Thymus (tissue), 11 donors: Measurements from ENCODE around the gene MMP28. TPM values are rescaled to one million over a fixed set of nuclear protein-coding genes. Genes with fewer than 3 reads are reported as not detected.

ENCODE experiments used
- DNase-seq, 9 donors: peaks; one replicate each; pipeline ENCODE4 v3.0.0-alpha.2; 2013; ENCODE audit warnings: low spot score in 9 of 9, low read depth in 6 of 9, missing footprints in 1 of 9
- H3K27ac ChIP-seq, 2 donors: one replicate each; pipeline ENCODE4 v1.5.1; 2013; ENCODE audit warnings: control low read depth in 1 of 2, low read depth in 1 of 2, low read length in 1 of 2, mild to moderate bottlenecking in 1 of 2, moderate library complexity in 1 of 2
- H3K27me3 ChIP-seq, 2 donors: one replicate each; pipeline ENCODE4 v1.5.1; 2013; ENCODE audit warnings: low read length in 1 of 2; ENCODE audit not compliant: control insufficient read depth in 2 of 2, insufficient read depth in 1 of 2
- H3K36me3 ChIP-seq, 2 donors: one replicate each; pipeline ENCODE4 v1.5.1; 2013; ENCODE audit warnings: low read length in 1 of 2, mild to moderate bottlenecking in 1 of 2, moderate library complexity in 1 of 2; ENCODE audit not compliant: control insufficient read depth in 2 of 2, insufficient read depth in 2 of 2
- H3K4me1 ChIP-seq, 2 donors: one replicate each; pipeline ENCODE4 v1.5.1; 2013; ENCODE audit warnings: low read length in 2 of 2; ENCODE audit not compliant: control insufficient read depth in 2 of 2, insufficient read depth in 2 of 2
- H3K4me3 ChIP-seq, 2 donors: one replicate each; pipeline ENCODE4 v1.5.1; 2013; ENCODE audit warnings: low read length in 2 of 2, control low read depth in 1 of 2, mild to moderate bottlenecking in 1 of 2
- H3K9me3 ChIP-seq, 2 donors: one replicate each; pipeline ENCODE4 v1.5.1; 2013; ENCODE audit warnings: low read length in 1 of 2, mild to moderate bottlenecking in 1 of 2; ENCODE audit not compliant: control insufficient read depth in 2 of 2, insufficient read depth in 1 of 2
- WGBS: extraction: QIAGEN DNeasy Blood & Tissue Kit; methylation state at CpG from one replicate; pipeline ENCODE4 v1.1.7; 2013; 5-methylcytosine and 5-hydroxymethylcytosine counted together
- polyA plus RNA-seq: library from polyadenylated mRNA; stranded (reverse); fragments of 200-250 nt; gene quantifications from one replicate; pipeline ENCODE4 v1.2.3, GENCODE V29; 2013
- total RNA-seq: library from RNA; stranded (reverse); fragments of 120-200 nt; gene quantifications from one replicate; pipeline ENCODE4 v1.2.4, GENCODE V29; 2013
- donor health status: healthy.

MMP28 gene
- total and polyA plus RNA-seq, 2 donors: 1.1 to 4.7 TPM

DNA sequence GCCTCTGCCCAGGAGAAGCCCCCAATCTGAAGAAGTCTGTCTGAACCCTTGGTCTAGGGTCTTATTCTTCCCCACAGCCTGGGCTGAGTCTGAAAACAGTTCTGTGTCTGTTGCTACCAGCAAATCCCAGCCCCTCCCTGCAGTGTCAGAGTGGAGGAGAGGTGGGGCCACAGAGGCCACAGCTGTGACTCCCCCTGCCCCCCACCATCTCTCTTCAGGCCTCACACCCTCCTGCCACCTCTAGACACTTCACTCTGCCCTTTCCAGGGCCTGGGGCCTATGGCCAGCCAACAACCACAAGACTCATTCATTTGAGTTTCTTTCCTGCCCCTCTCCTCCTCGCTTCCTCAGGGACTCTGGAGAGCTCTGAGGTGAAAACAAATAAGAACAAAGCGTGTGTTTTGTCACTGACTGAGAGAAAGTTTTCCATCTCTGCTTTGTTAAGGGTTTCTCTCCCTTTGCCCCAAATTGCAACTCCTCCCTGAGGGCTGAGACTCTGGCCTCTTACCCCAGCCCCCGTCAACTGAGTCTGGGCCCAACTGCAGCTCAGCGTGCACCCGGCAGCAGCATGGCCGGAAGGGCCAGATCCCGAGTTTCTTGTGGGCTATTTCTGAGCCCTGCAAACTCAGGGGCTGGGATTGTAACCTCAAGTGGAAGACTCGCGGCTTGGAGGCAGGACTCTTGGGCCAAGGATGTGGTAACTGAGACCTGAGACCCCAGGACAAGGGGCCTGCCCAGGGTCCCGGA is 21.6 kb downstream of the MMP28 start:
- peak overlapping the region in 1 of 2 donors; percentile 31 for H3K27ac ChIP-seq
- H3K4me1 ChIP-seq: peaks cover 9 to 20% of the 10 kb centered on the region in 2 donors
- DNase-seq: peak in 1 of 9 donors; percentile 29
- peaks cover 0 to 1% of the 10 kb centered on the region in 2 donors for H3K9me3 ChIP-seq
- H3K36me3 ChIP-seq: no peaks in the 10 kb centered on the region
- WGBS: 87% methylated on average over 10 of the region's 10 CpGs
- H3K4me3 ChIP-seq: no peak overlapping the region
- H3K27me3 ChIP-seq: peaks cover 0 to 2% of the 10 kb centered on the region in 2 donors

DNA sequence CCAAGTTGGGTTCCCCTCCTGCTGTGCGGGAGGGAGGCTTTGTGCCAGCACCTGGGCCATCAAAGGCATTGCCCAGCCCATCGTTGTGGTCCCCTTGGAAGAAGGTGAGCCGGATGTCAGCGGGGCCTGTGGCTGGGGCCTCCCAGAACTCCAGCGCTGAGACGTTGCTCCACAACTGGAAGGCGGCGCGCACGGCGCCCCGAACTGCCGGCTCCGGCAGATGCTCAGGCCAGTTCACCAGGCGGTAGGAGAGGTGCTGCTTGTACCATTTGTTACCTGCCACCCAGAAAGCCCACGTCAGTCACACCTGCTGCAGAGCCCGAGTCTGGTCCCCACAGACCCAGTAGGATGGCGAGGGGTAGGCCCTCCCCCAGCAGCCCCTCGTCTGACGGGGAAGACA is 22.3 kb downstream of the MMP28 start:
- Histone ChIP-seq H3K4me3 (no peak overlapping the region), H3K27me3 (peaks cover 0 to 2% of the 10 kb centered on the region in 2 donors), H3K9me3 (peaks cover 0 to 1% of the 10 kb centered on the region in 2 donors), H3K36me3 (no peaks in the 10 kb centered on the region), H3K27ac (no peak overlapping the region), H3K4me1 (peaks cover 9 to 20% of the 10 kb centered on the region in 2 donors)
- DNase-seq: no peak
- WGBS: 44% methylated on average over 20 of the region's 20 CpGs

DNA sequence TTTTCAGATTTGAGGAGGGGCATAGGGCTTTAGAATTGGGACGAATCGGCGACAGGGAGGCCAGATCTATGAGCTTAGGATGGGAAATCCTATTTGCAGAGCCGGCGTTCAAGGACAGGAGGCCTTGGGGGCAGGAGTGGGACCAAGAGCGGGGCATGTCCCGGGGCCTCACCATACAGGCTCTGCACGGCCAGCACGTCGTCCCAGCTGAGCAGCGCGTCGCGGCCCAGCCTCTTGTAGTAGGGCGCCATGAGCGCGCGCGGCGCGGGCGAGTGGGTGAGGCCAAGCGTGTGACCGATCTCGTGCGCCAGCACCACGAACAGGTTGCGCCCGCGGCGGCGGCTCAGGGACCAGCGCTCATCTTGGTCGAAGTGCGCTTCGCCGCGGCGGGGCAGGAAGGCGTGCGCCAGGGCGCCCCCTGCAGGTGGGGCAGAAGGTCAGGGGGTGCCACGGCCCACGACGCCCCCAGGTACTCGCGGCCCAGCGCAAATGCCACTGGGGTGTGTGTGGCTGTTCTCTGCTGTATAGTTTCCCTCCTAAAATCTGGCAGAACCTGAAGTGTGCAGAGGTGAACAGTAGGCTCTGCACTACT is 25.4 kb downstream of the MMP28 start:
- Histone ChIP-seq H3K4me3 (no peak overlapping the region), H3K9me3 (peaks cover 0 to 1% of the 10 kb centered on the region in 2 donors), H3K27ac (no peak overlapping the region), H3K27me3 (peaks cover 0 to 4% of the 10 kb centered on the region in 2 donors), H3K4me1 (peaks cover 13 to 24% of the 10 kb centered on the region in 2 donors), H3K36me3 (no peaks in the 10 kb centered on the region)
- WGBS: 99% methylated on average over 48 of the region's 48 CpGs
- no peak for DNase-seq

DNA sequence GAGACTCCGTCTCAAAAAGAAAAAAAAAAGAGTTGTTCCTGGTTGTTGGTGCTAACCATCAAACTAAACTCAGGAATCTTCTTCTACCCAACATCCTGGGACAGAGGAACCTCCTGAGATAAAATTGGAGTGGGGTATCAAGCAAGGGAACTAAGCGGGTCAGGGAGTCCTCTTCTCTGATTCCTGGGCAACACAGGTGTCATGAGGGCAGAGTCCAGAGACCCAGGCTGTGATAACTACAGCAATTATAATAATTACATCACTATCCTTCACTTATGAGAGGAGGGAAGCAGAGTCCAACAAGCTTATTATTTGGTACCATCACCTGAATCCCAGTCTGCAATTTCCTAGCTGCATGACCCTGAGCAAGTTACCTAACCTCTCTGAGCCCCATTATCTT is 26.6 kb downstream of the MMP28 start:
- WGBS: 94% methylated on average over 2 of the region's 2 CpGs
- Histone ChIP-seq H3K27me3 (peaks cover 0 to 4% of the 10 kb centered on the region in 2 donors), H3K4me3 (no peak overlapping the region), H3K9me3 (peaks cover 0 to 1% of the 10 kb centered on the region in 2 donors), H3K36me3 (no peaks in the 10 kb centered on the region), H3K4me1 (peaks cover 17 to 26% of the 10 kb centered on the region in 2 donors), H3K27ac (no peak overlapping the region)
- no peak for DNase-seq

DNA sequence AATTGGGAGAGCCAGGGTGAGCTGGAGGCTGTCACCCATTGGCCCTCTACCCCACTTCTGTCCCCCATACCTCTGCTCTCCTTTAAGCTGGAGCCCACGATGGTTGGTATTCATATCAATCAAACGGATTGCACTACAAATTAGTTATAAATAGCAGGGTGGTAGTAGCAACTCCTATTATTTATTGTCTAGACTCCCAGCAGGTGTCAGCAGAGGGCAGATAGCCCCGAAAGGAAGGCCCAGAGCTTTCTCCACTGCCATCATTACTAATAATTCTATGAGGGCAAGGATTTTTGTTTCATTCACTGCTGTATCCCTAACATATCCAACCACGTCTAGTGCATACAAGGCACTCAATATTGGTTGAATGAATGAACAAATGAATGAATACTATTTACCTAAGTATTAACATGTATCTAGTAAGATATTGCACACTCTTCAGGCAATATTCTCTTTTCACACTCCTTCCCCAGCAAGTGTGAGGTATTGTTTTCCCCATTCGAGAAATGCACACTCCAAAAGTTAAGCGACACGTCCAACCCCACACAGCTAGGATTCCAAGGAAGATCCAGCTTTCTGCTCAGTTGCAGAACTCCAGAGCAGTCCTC is 28.4 kb downstream of the MMP28 start:
- H3K4me1 ChIP-seq: peaks cover 8 to 13% of the 10 kb centered on the region in 2 donors
- WGBS: 60% methylated on average over 7 of the region's 7 CpGs
- peaks cover 0 to 1% of the 10 kb centered on the region in 2 donors for H3K9me3 ChIP-seq
- H3K27ac ChIP-seq: no peak overlapping the region
- DNase-seq: peak in 1 of 9 donors; percentile 34
- no peaks in the 10 kb centered on the region for H3K36me3 ChIP-seq
- peaks cover 0 to 2% of the 10 kb centered on the region in 2 donors for H3K27me3 ChIP-seq
- H3K4me3 ChIP-seq: no peak overlapping the region

DNA sequence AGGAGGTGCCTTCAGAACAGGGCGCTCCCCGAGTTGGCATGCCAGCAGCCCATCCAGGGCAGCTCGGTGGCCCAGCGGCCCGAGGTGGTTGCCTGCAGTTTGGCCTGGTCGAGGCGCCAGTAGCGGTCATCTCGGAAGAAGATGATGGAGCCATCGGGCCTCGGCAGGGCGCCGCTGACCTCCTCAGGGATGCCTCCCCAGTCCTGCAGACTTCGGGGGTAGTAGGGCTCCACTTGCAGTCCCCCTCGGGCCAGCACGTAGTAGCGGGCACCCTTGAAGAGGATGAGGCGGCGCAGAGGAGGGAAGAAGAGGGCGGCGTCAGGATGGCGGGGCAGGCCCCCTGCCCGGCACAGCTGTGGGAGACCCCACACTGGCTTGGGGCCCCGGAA is 29.0 kb downstream of the MMP28 start:
- Histone ChIP-seq H3K27ac (no peak overlapping the region), H3K36me3 (no peaks in the 10 kb centered on the region), H3K4me1 (peaks cover 8 to 13% of the 10 kb centered on the region in 2 donors), H3K9me3 (peaks cover 0 to 1% of the 10 kb centered on the region in 2 donors), H3K4me3 (no peak overlapping the region), H3K27me3 (peaks cover 0 to 2% of the 10 kb centered on the region in 2 donors)
- no peak for DNase-seq
- WGBS: 98% methylated on average over 24 of the region's 24 CpGs

DNA sequence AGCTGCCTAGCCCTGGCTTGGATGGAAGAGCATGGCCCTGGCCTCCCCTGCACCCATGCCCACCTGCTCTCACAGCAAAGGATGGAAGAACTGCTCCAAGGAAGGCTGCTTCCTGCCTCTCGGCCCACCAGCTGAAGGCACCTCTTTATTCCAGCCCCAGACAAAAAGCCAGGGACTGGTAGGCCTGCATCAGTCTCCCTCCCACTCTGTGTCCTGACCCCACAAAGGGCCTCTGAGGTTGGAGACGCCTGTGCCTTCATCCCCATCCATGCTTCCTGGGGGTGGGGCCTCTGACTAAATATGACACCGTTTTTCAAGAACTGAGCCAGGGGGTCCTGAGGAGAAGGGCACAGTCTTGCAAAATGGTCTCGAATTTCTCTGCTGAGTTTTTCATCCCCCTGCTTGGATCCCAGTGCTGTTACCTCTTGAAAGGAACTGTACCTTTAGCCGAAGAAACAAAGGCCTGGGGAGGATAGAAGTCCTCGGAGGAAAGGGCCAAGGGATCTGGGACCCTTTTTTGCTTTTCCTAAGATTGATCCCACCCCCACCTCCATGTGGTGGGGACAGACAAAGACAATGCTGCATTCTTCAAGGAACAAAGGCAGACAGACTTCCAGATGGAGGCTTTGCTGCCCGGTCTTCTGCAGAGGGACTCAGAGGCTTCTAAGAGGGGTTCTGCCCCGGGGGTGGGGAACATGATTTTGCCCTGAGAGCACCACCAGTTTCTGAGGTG is 29.5 kb downstream of the MMP28 start:
- WGBS: 89% methylated on average over 8 of the region's 8 CpGs
- DNase-seq: no peak
- peaks cover 0 to 2% of the 10 kb centered on the region in 2 donors for H3K27me3 ChIP-seq
- no peak overlapping the region for H3K4me3 ChIP-seq
- H3K27ac ChIP-seq: no peak overlapping the region
- no peaks in the 10 kb centered on the region for H3K36me3 ChIP-seq
- H3K4me1 ChIP-seq: peaks cover 8 to 13% of the 10 kb centered on the region in 2 donors
- H3K9me3 ChIP-seq: peaks cover 0 to 1% of the 10 kb centered on the region in 2 donors

DNA sequence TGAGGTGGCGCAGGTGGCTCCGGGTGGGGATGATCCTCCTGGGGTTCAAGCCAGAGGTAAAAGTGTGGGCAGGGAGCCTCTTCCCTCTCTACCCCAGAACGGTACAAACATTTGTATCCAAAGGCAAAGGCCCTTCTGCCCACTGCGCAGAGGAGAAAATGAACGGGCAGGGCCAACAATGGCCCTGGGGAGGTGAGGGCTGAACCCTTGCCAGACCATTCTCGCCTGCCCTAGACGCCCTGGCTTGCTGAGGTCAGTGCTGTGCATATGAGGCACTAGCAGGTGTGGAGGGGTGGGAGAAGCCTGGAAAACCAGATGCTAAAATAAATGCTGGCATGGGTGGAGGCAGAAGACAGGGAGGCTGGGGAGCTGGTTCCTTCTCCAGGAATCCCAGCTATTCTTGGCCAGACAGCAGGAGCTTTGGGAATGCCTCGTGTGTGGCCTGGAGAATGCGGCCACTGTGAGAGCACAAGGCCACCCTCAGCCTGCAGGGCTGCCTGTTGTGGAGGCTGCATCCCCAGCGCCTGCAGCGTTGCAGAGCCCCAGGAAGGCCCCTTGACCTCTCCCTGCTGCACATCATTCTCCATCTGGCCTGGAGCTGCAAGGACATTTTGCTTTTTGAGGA is 30.2 kb downstream of the MMP28 start:
- no peak for DNase-seq
- peak overlapping the region in 1 of 2 donors; percentile 91 for H3K27ac ChIP-seq
- 83% methylated on average over 11 of the region's 11 CpGs for WGBS

More for the DNA sequence above, 30.2 kb downstream of the MMP28 start:
- peaks cover 0 to 1% of the 10 kb centered on the region in 2 donors for H3K9me3 ChIP-seq
- no peaks in the 10 kb centered on the region for H3K36me3 ChIP-seq
- peaks cover 0 to 2% of the 10 kb centered on the region in 2 donors for H3K27me3 ChIP-seq
- peak overlapping the region; percentile 59 to 71 for H3K4me3 ChIP-seq
- peaks cover 8 to 13% of the 10 kb centered on the region in 2 donors for H3K4me1 ChIP-seq
